GM19372 (cell line): ENCODE measurements around the gene CDC42BPA.
"Not testable (repeated sequence)": the region's sequence is repeated elsewhere in the genome, so short reads cannot be mapped to it uniquely, and the experiment has no call there.

Experiments used
- ATAC-seq: cut with Tn5 transposase; IDR thresholded peaks from one replicate; pipeline ENCODE4 v1.9.1; 2021; ENCODE audit warnings: mild to moderate bottlenecking, low read depth, moderate library complexity; ENCODE audit not compliant: unreplicated experiment

CDC42BPA gene, protein sequence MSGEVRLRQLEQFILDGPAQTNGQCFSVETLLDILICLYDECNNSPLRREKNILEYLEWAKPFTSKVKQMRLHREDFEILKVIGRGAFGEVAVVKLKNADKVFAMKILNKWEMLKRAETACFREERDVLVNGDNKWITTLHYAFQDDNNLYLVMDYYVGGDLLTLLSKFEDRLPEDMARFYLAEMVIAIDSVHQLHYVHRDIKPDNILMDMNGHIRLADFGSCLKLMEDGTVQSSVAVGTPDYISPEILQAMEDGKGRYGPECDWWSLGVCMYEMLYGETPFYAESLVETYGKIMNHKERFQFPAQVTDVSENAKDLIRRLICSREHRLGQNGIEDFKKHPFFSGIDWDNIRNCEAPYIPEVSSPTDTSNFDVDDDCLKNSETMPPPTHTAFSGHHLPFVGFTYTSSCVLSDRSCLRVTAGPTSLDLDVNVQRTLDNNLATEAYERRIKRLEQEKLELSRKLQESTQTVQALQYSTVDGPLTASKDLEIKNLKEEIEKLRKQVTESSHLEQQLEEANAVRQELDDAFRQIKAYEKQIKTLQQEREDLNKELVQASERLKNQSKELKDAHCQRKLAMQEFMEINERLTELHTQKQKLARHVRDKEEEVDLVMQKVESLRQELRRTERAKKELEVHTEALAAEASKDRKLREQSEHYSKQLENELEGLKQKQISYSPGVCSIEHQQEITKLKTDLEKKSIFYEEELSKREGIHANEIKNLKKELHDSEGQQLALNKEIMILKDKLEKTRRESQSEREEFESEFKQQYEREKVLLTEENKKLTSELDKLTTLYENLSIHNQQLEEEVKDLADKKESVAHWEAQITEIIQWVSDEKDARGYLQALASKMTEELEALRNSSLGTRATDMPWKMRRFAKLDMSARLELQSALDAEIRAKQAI (N-terminal part only)

DNA sequence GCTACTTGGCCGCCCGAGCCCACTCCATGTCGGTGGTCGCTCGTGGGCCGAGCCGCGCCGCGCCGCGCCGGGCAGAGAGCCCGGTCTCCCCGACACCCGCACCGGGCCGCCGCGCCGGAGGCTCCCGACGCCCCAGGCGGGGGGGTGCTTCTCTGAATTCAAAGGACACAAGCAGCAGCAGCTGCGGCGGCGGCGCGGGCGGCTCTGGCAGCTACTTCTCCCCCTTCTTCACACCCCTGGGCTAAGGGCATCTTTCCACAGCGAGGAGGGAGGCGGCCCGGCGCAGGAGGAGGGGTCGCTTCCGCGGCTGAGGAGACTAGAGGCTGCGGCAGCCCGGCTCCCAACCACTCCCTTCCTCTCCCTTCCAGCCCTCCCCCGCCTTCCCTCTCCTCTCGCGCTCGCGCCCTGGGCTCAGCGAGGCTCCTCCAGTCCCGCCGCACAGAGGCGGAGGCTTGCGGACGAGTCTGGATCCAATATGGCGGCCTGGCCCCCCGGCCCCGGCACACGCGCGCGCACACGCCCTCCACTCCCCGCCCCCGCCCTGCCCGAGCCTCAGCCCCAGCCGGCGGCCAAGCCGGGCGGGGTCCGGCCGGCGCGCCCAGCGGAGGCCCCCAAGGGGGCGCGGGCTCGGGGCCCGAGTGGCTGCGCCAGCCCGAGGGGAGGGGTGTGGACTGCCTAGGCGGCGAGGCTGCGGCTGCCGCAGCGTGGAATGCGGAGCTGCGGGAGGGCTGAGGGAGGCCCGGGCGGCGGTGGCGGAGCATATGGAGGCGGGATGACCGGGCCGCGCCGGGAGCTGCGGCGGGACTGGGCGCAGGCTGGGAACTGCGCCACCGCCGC, at the start of gene CDC42BPA:
CDC42BPA (minus strand) TSS at position 477 of the 837 bp plus-strand sequence. CDS start 1,310 bp downstream, outside the sequence.
- peak; percentile 48 for ATAC-seq

DNA sequence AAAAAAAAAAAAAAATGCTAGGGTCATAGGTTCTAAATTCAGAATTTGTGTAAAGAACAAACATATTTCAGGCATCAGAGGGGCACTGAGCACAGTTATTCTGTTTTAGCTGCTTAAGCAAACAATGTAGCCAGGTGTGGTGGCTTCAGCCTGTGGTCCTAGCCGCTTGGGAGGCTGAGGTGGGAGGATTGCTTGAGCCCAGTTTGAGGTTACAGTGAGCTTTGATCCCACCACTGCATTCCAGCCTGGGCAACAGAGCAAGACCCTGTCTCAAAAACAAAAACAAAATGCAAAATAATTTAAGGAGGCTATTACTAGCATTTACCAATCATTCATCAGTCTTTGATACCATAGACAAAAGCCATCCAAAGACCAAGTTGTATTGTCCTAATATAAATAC, 49.7 kb upstream of the CDC42BPA start:
- ATAC-seq = no peak

DNA sequence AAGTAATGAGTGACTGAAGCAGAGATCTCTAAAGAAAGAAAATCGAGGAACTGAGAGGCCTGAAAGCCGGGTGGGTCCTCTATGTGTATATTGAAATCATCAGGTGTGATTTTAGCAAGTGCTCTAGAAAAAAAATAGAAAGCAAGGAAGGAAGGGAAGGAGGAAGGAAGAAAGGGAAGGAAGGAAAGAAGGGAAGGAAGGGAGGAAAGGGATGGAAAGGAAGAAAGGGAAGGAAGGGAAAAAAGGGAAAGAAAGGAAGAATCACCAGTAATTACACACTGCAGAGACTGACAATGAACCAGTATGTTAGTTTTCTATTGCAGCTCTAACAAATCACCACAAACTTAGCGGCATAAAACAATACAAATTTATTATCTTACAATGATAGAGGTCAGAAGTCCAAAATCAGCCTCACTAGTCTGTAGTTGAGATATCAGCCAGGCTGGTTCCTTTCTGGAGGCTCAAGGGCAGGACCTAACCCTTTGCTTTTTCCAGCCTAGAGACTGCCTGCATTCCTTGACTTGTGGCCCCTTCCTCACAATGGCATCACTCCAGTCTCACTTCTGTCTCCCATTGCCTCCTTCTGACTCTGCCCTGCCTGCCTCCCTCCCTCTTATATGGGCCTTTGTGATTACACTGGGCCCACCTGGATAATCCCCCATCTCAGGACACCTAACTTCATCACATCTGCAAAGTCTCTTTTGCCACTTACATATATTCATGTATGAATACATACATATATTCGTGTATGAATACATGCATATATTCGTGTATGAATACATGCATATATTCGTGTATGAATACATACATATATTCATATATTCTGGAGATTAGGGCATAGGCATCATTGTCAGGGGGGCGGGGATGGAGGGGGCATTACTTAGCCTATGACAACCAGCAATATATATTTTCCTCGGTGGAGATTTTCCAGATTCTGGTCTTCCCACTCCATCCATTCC, 47.5 kb upstream of the CDC42BPA start:
- ATAC-seq = no peak

DNA sequence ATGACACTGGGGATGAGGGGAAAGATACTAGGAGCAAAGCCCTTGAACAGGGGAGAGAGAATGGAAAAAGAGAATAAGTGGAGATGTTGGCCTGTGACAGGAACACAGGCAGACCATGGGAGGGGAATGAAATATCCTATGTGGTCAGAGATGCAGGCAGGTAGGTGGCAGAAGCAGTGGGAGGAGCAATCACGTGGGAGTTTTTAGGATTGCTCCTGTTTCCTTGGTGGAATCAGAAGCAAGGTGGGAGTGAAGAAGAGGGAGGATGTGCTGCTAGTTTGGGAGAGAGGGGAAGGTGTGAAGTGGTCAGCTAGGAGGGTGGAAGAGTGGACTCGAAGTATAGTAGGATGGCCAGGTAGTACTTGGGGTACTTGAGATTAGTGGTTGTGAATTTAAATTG, 46.4 kb upstream of the CDC42BPA start:
- no peak for ATAC-seq

DNA sequence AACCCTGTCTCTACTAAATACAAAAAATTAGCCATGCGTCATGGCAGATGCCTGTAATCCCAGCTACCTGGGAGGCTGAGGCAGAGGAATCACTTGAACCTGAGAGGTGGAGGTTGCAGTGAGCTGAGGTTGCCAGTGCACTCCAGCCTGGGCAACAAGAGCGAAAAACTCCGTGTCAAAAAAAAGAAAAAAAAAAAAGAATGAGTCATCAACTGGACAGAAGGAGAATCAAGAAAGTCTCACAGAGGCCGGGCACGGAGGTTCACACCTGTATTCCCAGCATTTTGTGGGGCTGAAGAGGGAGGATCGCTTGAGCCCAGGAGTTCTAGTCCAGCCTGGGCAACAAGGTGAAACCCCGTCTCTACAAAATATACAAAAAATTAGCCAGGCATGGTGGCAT, 45.5 kb upstream of the CDC42BPA start:
- ATAC-seq = no peak

DNA sequence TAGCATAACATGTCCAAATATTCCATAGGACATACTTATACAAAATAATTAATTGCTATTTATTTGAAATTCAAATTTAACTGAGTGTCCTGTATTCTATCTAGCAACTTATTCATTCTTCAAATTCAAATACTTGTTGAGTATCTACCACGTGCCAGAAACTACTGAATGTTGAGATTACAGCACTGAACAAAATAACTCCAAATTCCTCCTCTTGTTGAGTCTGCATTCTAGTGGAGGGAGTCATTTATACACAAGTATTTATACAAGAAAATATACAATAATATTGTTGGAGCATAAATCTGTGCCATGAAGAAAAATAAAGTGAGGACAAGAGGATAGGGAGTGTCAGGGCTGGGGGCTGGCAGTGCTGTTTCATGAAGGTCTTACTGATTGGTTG, 43.7 kb upstream of the CDC42BPA start:
- ATAC-seq = no peak

DNA sequence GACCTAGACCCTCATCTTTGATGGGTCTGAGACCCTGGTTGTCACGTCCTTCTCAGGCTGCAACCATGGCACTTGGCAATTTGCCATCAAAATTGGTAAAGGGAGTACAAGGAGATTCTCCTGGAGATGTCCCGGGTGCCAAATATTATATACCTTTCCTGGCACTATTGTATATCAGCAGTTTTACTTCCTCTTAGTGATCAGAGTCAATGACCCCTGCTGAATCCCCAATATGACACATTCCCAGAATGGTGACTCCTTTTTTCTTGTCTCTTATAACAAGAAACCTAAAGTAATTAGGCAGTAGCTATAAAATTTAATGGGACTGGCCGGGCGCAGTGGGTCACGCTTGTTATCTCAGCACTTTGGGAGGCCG, 39.6 kb upstream of the CDC42BPA start:
- ATAC-seq = no peak

DNA sequence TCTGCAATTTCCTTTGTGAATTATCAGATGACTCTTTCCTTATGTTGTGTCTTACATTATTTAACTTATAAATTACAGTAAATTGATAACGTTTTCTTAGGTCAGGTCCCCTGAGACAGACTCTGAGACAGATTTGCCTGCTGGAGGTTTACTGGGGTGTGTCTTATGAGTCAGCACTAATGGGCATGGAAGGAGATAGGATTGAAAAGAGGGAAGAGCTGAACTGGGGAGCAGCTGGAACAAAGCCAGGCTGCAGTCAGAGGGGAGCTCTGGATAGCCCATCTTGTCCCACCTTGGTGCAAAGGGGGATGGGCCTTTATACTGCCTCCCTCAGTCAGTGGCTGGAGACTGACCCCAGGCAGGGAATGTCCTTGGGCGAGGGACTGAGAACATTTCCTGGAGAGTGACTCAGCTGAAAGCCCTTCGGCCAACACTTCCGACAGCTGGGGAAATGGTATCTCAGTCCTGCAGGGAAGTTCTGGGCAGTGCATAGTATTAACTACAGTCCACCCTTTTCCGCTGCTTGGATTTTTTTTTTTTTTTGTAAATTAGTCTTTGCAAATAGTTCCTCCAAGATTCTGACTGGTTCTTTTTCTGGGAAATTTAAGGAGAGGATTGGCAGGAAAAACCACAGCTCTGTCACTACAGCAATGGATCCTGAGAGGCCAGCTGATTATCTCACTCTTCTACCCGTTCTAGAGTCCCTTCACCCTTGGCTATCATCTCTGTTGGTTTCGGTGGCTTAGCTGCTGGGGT, 39.1 kb upstream of the CDC42BPA start:
- no peak for ATAC-seq

DNA sequence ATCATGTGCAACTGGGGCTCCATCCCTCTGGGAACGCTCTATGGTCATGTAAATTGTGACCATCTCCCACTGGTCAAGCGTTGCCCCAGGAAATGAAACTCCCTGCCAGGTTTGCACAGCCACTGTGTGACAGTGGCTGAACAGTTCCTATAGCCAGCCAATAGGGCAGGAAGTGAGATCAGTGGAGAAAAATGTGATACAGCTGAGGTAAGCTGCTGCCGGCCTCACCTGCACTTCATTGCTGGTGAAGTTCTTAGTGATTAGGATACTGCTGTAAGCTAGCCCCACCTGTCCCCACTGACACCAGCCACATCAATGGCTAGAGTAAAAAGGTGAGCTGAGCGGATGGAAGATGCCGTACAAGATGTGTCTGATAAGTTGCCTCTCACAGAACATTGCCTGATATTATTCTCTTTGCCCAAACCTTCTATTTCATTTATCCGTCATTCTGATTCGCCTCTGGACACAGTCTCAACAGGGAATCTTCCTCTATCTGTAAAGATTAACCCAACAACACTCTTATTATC, 38.4 kb upstream of the CDC42BPA start:
- no peak for ATAC-seq

DNA sequence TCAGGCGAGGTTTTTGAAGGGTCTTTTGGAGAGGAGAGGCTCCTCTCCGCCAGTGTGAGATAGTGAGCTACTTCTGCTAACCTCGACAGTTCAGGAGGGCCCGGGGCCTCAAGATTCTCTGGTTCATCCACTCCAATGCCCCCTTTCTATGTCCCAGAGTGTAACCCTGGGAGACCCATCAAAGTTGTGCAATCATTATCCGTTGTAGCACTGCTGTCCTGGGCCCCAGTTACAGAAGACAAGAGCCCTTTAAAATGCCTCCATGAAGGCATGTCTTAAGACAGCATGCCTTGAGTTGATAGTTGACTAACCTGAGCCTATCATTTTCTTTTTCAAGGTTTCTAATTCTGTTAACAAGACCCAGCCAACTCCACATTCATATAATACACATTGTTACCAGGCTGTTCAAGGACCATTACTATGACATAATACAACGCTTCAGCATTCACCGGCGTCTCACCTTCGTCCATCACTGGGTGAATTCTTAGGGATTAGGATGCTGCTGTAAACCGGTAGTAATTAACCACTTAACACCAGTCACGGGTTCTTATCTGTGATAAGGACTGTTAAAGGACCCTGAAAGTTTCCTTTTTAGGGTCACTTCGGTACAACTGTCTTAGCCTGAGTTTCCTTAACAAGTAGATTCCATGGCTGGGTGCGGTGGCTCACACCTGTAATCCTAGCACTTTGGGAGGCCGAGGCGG, 37.4 kb upstream of the CDC42BPA start:
- ATAC-seq = no peak

DNA sequence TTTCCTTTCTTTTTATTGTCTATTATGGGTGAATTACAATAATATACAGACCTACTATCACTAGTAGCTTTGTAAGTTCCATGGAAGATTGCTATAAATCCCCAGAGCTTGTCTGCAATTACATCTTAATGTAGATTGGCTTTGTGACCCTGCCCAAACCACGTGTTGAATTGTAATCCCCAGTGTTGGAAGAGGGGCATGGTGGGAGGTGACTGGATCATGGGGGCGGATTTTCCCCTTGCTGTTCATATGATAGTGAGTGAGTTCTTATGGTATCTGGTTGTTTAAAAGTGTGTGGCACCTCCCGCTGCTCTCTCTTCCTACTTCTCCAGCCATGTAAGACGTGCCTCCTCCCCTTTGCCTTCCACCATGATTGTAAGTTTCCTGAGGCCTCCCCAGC, 34.9 kb upstream of the CDC42BPA start:
- no peak for ATAC-seq

DNA sequence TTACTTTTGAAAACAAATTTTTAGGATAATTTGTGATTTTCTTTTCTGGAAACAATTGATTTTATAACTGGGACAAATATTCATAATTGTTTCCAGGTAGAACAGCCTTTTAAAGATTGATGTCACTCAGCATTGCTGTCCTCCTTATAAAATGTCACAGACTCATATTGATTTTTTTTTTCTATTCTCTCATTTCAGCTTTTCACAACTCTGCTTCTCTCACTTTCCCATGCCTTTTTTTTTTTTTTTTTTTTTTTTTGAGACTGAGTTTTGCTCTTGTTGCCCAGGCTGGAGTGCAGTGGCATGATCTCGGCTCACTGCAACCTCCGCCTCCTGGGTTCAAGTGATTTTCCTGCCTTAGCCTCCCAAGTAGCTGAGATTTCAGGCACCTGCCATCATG, 33.9 kb upstream of the CDC42BPA start:
- ATAC-seq = not testable (repeated sequence)

DNA sequence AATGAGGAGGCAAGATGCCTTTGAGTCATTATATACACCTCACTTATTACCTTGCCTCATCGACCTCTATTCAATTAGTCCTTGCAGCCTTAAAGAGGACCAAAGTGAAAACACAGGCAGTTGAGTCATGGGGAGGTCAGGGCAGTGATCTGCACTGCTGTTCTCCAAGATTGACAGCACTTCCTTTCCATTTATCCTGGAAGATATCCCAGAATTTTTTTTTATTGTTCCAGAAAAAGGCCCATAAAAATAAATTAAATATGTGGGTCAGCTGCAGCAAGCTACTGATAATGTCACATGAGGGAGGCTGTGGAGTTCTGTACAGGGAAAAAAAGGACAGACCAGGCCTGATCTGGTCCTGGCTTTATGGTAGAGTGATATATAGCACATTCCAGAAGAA, 33.2 kb upstream of the CDC42BPA start:
- no peak for ATAC-seq

DNA sequence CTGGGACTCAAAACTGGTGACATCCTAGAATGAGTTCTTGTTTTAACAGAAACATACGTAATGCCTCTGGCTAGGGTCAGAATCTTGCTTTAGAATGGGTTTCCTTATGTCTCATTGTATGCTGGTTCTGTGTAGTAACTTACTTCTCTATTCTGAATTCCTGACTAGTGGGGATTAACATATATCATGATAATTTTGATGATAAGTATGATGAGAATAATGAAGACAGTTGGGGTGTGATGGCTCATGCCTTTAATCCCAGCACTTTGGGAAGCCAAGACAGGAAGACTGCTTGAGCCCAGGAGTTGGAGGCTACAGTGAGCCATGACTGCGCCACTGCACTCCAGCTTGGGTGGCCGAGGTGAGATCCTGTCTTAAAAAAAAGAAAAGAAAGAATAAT, 31.7 kb upstream of the CDC42BPA start:
- ATAC-seq = no peak

DNA sequence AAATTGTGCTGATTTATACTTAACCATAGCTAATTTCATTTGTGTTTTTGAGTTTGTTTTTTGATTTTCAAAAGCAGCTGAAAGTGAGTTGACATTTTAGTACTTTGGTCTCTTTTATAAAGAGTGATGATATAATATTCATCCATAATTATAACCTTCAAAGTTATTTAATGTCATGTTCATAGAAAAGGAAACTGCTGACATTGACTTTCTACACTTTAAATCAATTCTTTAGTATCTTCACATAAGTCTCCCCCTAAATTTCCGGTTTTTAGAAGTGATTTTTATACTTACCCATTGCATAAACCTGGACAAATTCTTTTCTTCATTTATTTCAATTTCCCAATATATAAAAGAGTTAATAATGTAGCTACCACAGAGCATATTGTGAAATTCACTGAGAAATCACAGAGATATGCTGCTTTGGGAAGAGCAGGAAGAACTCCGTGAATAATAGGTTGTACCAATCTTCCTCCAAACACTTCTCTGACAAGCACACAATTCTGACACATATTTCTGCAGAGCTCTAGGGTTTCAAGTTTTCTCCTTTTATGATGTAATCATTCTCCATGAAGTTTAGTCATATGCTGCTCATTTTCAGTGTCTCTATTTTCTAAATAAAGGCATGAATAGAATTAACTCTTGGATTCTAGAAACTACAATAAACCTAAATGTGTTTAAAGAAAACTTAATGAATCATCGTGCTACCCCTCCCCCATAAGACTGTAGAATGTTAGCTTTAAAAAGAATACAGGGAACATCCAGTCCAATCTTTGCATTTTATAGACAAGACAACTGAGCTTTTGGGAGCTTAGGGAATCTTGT, 25.6 kb upstream of the CDC42BPA start:
- no peak for ATAC-seq

DNA sequence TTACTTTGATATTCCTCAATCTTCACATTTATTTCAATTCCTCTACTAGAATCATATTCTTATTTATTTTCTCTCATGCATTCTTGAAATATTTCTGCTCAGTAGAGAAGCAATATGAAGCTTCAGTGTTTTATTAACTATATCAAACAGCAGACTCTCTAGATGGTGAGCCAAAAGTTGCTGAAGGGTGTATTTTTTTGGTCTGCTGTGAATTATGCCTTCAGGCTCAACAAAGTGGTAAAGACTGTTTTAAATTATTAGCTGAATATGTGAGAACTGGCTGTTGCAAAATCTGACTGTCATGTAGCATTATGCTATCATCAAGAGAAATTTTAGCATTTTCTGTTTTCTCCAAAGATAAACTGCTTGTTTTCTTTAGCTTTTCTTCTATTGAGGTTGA, 24.9 kb upstream of the CDC42BPA start:
- no peak for ATAC-seq
